Measurements from ENCODE around the gene SSU72.
"Not testable (repeated sequence)": the region's sequence is repeated elsewhere in the genome, so short reads cannot be mapped to it uniquely, and the experiment has no call there.

GRCh38 chr1:1523651-1524050, 51.0 kb downstream of the SSU72 start:
- not testable (repeated sequence) for TF ChIP-seq EP300, CTCF (IDR thresholded peaks at IDR 0.05)

All from tibial nerve (tissue), 4 donors.